Keratinocyte (primary cell): ENCODE data around the gene CCDC170.

Source experiments
- CTCF ChIP-seq, 3 experiments: IDR thresholded peaks in 1 of 3; conservative IDR thresholded peaks in 1 of 3; optimal IDR thresholded peaks in 1 of 3; 2 replicates in 2 of 3; 3 replicates in 1 of 3; pipeline versions ENCODE3 to v1.5.1; 2011; ENCODE audit warnings: low read length in 3 of 3, mild to moderate bottlenecking in 3 of 3, moderate library complexity in 2 of 3, control low read depth in 1 of 3, inconsistent platforms in 1 of 3; ENCODE audit not compliant: insufficient read depth in 2 of 3; ENCODE audit errors: extremely low read depth in 1 of 3
- EZH2 ChIP-seq: IDR thresholded peaks from one replicate; pipeline ENCODE4 v1.6.1; 2012; ENCODE audit warnings: inconsistent platforms, mild to moderate bottlenecking, low read length, moderate library complexity

GRCh38 chr6:151627689-151628444, 134.1 kb downstream of the CCDC170 start:
- no peak for TF ChIP-seq CTCF (optimal IDR thresholded peaks at IDR 0.05 in 1 of 3, IDR thresholded peaks at IDR 0.05 in 1 of 3, conservative IDR thresholded peaks at IDR 0.05 in 1 of 3; ENCODE audit: extremely low read depth in 1 of 3, insufficient read depth in 2 of 3, low read length in 3 of 3)
- TF ChIP-seq EZH2, result no peak
